HepG2 (cell line): Measurements from ENCODE around the gene TMEM62. TPM values are rescaled to one million over a fixed set of nuclear protein-coding genes. Genes with fewer than 3 reads are reported as not detected.

Experiments used
- ATAC-seq: fragments of 200-7000 bp; cut with Tn5 transposase; 3 replicates; pipeline ENCODE4 v1.9.1; 2020; ENCODE audit warnings: mild to moderate bottlenecking, moderate library complexity
- BruUV-seq: library from RNA; stranded (reverse); fragments of 400-500 nt; replicated peaks from 2 replicates; lab custom pipeline; 2021; lab: Mats Ljungman, UMichigan
- CTCF ChIA-PET: fragments of 300-600 bp; formaldehyde crosslinking; extraction: SDS; loops from one replicate; lab custom pipeline; 2021; ENCODE audit warnings: low total read pairs, inconsistent platforms, low intra/inter-chr PET ratio; lab: Yijun Ruan, JAX
- POLR2A ChIA-PET: fragments of 350-600 bp; sonication (Branson Sonifier 250); formaldehyde crosslinking; loops from one replicate; lab custom pipeline; 2020; ENCODE audit warnings: antibody characterized with exemption, inconsistent platforms; lab: Yijun Ruan, JAX
- DNase-seq: peaks from one replicate; pipeline ENCODE4 v3.0.0-alpha.2; 2015; ENCODE audit warnings: low spot score
- FAIRE-seq: peaks from 3 replicates; lab custom pipeline; 2011; peaks lifted over from hg19 to GRCh38; lab: Jason Lieb, UNC
- H2AFZ ChIP-seq: one replicate; pipeline ENCODE4 v1.6.1; 2011; ENCODE audit warnings: low read length, inconsistent platforms
- H3K27ac ChIP-seq: fragments of 300-600 bp; 3 replicates; pipeline ENCODE4 v1.8.0; 2011; ENCODE audit warnings: mixed run types, mild to moderate bottlenecking, mixed read lengths, low read length, inconsistent platforms; ENCODE audit not compliant: insufficient read depth; ENCODE audit errors: extremely low read length
- H3K27me3 ChIP-seq, 2 experiments: fragments of 200-600 bp in 1 of 2; 2 replicates in 1 of 2; 3 replicates in 1 of 2; pipeline versions ENCODE4 v1.6.0 to v1.8.0; 2011; ENCODE audit warnings: low read length in 2 of 2, mild to moderate bottlenecking in 2 of 2, moderate library complexity in 2 of 2, inconsistent platforms in 1 of 2; ENCODE audit not compliant: insufficient read depth in 2 of 2, control insufficient read depth in 1 of 2
- H3K36me3 ChIP-seq, 2 experiments: fragments of 200-600 bp in 1 of 2; replicated peaks in 1 of 2; 2 replicates in 1 of 2; 3 replicates in 1 of 2; pipeline versions ENCODE4 v1.5.1 to v1.8.0; 2011; ENCODE audit warnings: low read length in 2 of 2, inconsistent platforms in 1 of 2; ENCODE audit not compliant: insufficient read depth in 2 of 2, control insufficient read depth in 1 of 2
- H3K4me1 ChIP-seq: 2 replicates; pipeline ENCODE4 v1.5.1; 2012; ENCODE audit warnings: low read length, inconsistent platforms; ENCODE audit not compliant: insufficient read depth
- H3K4me2 ChIP-seq: 2 replicates; pipeline ENCODE4 v1.6.0; 2011; ENCODE audit warnings: low read depth, low read length, inconsistent platforms
- H3K4me3 ChIP-seq, 3 experiments: fragments of 200-600 bp in 1 of 3; sonication (generic), shearing (Covaris generic) in 1 of 3; replicated peaks in 1 of 3; 2 replicates each; pipeline ENCODE4 v1.5.1; 2011 to 2016; ENCODE audit warnings: low read length in 3 of 3, inconsistent platforms in 2 of 3, low read depth in 2 of 3, mild to moderate bottlenecking in 2 of 3, control low read depth in 1 of 3, mixed read lengths in 1 of 3; ENCODE audit not compliant: insufficient read depth in 1 of 3
- H3K79me2 ChIP-seq: one replicate; pipeline ENCODE4 v1.6.1; 2011; ENCODE audit warnings: low read length, inconsistent platforms; ENCODE audit not compliant: insufficient read depth
- H3K9ac ChIP-seq: 2 replicates; pipeline ENCODE4 v1.6.0; 2011; ENCODE audit warnings: mild to moderate bottlenecking, low read depth, low read length, inconsistent platforms; ENCODE audit not compliant: insufficient read depth
- H3K9me3 ChIP-seq: 2 replicates; pipeline ENCODE4 v1.5.1; 2012; ENCODE audit warnings: mild to moderate bottlenecking, low read length
- H4K20me1 ChIP-seq: 2 replicates; pipeline ENCODE4 v1.6.0; 2011; ENCODE audit warnings: inconsistent platforms, mild to moderate bottlenecking, low read length, moderate library complexity; ENCODE audit not compliant: insufficient read depth
- ELF4 ChIP-seq: sonication (generic); formaldehyde crosslinking; IDR thresholded peaks from 2 replicates; pipeline ENCODE4 v1.5.0; 2020; ENCODE audit warnings: missing genetic modification reagents, mild to moderate bottlenecking, moderate library complexity, borderline replicate concordance
- HMGXB3 ChIP-seq: sonication (generic); formaldehyde crosslinking; IDR thresholded peaks from 2 replicates; pipeline ENCODE4 v1.4.0; 2020; ENCODE audit warnings: missing genetic modification reagents, borderline replicate concordance
- HNF1B ChIP-seq: sonication (generic); formaldehyde crosslinking; IDR thresholded peaks from 2 replicates; pipeline ENCODE4 v1.5.1; 2020; ENCODE audit warnings: mild to moderate bottlenecking, moderate library complexity, missing genetic modification reagents
- MEIS1 ChIP-seq: sonication (generic); formaldehyde crosslinking; IDR thresholded peaks from 2 replicates; pipeline ENCODE4 v1.9.0; 2021; ENCODE audit warnings: mild to moderate bottlenecking, missing genetic modification reagents, moderate library complexity, borderline replicate concordance
- MZF1 ChIP-seq: sonication (generic); formaldehyde crosslinking; IDR thresholded peaks from 2 replicates; pipeline ENCODE4 v1.8.1; 2023; ENCODE audit warnings: mild to moderate bottlenecking, missing genetic modification reagents, borderline replicate concordance
- TCF12 ChIP-seq, 2 experiments: fragments of 450-650 bp in 1 of 2; sonication (generic) in 1 of 2; formaldehyde crosslinking in 1 of 2; IDR thresholded peaks; 2 replicates each; pipeline versions ENCODE4 v1.6.1 to v1.8.0; 2017 to 2022; ENCODE audit warnings: antibody characterized with exemption in 1 of 2, mild to moderate bottlenecking in 1 of 2, missing genetic modification reagents in 1 of 2, moderate library complexity in 1 of 2
- TFDP2 ChIP-seq: sonication (generic); formaldehyde crosslinking; IDR thresholded peaks from 2 replicates; pipeline ENCODE4 v1.4.0; 2020; ENCODE audit warnings: missing genetic modification reagents
- ZFAT ChIP-seq: sonication (generic); formaldehyde crosslinking; conservative IDR thresholded peaks from 2 replicates; pipeline ENCODE4 v1.8.1; 2023; ENCODE audit warnings: missing genetic modification reagents, inconsistent platforms
- ZFX ChIP-seq: sonication (generic); formaldehyde crosslinking; IDR thresholded peaks from 2 replicates; pipeline ENCODE4 v1.4.0; 2020; ENCODE audit warnings: mild to moderate bottlenecking, low read depth, missing genetic modification reagents, moderate library complexity
- ZNF574 ChIP-seq: sonication (generic); formaldehyde crosslinking; IDR thresholded peaks from 2 replicates; pipeline ENCODE4 v1.4.0; 2020; ENCODE audit warnings: missing genetic modification reagents
- WGBS: methylation state at CpG from one replicate; pipeline ENCODE4 v1.1.6; 2017; ENCODE audit warnings: low lambda C conversion rate; 5-methylcytosine and 5-hydroxymethylcytosine counted together
- in situ Hi-C: cut with HindIII; loops from 2 replicates; pipeline ENCODE4 v1.10.0; 2017; ENCODE audit warnings: low pct_unique_long_range_greater_than_20kb; ENCODE audit not compliant: extremely low pct_ligation_motif_present
- intact Hi-C: fragments of 100-400 bp; cut with micrococcal nuclease; formaldehyde crosslinking; loops from one replicate; pipeline ENCODE4 v1.10.0; 2022; ENCODE audit not compliant: unreplicated experiment
- polyA plus RNA-seq, 8 experiments: library from polyadenylated mRNA; depleted of rRNA in 3 of 8; stranded (reverse) in 7 of 8; unstranded in 1 of 8; fragments of >200 nt; fragmentation: Illumina TruSeq in 4 of 8; extraction: Trizol in 4 of 8; gene quantifications; 2 replicates each; pipeline versions ENCODE4 v1.2.1 to v1.2.3, GENCODE V29; 2011 to 2016; ENCODE audit warnings: low read depth in 4 of 8, missing spikeins in 1 of 8, mixed read lengths in 1 of 8; ENCODE audit not compliant: insufficient read depth in 1 of 8
- total RNA-seq, 5 experiments: library from RNA; depleted of rRNA; stranded (reverse); fragments of >200 nt; fragmentation: Illumina TruSeq; extraction: Trizol; gene quantifications; 2 replicates each; pipeline ENCODE4 v1.2.3, GENCODE V29; 2016; ENCODE audit warnings: low read depth in 1 of 5

Gene TMEM62
- total and polyA plus RNA-seq, 2 of the 13 experiments (the other 11 are each of a cell fraction or from before 2014, with no cell fraction given) = 14.2 to 20.9 TPM

GRCh38 chr15:43132830-43133429, 456 bp upstream of the TMEM62 start (continued):
- TF ChIP-seq HMGXB3 (CRISPR knock-in tag) (no peak), ZFAT (CRISPR knock-in tag) (no peak)
- TF ChIP-seq, all 625 proteins: peak for 33

DNA sequence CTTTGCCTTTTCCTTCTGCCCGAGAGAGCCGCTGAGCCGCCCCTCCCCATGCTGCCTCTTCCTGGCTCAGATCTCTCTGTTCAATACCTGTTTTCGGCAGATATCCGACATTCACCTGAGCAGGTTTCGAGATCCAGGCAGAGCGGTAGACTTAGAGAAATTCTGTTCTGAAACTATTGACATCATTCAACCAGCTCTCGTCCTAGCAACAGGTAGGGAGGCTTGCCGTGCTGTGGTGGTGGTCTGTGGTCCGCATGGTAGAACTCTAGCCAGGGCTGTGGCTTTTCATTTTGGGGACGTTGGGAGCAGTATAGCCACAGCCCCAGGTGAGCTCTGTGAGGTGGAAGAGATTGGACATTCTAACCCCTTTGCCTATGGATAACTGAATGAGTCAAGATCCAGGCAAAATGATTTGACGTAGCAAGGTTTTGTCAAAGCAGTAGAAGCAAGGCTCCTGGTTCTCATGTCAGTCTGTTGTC, 810 bp downstream of the TMEM62 start:
- Histone ChIP-seq H3K4me1 (peaks cover 30% of the 10 kb centered on the region), H3K4me2 (peak overlapping the region; percentile 89), H3K79me2 (peaks cover 16% of the 10 kb centered on the region), H3K4me3 (peak overlapping the region; percentile 66 to 92 (median 84)), H3K27ac (peak overlapping the region; percentile 72), H4K20me1 (no peaks in the 10 kb centered on the region), H3K9me3 (no peaks in the 10 kb centered on the region), H3K9ac (peak overlapping the region; percentile 80), H3K36me3 (peaks cover 2 to 22% of the 10 kb centered on the region in 2 experiments; a peak in 3 of 5 replicates), H2AFZ (no peak overlapping the region), H3K27me3 (no peaks in the 10 kb centered on the region; a peak in 1 of 5 replicates)
- CTCF ChIA-PET = no interaction called here
- BruUV-seq = no TSS peak
- intact Hi-C loops = no loop called here
- WGBS = 9% methylated on average over 8 of the region's 12 CpGs
- in situ Hi-C loops = no loop called here
- FAIRE-seq = no peak
- no peak for DNase-seq
- POLR2A ChIA-PET = interaction anchor here (1.0 to 1.9 kb wide), 2 partner anchors 12 to 28 kb away, joined by 6 read pairs; partner anchors contain the start of gene UBR1
- peak; percentile 28 for ATAC-seq
- peak; percentile 11; the same call in 1 of the 2 replicates for TF ChIP-seq HNF1B (CRISPR knock-in tag)
- no peak for TF ChIP-seq ZFX (CRISPR knock-in tag)
- TF ChIP-seq ELF4 = 0 out of 2 replicates have a peak, but pooled peaks have one; percentile 37
- no peak for TF ChIP-seq MEIS1 (CRISPR knock-in tag)
- no peak for TF ChIP-seq MZF1 (CRISPR knock-in tag)
- TF ChIP-seq TCF12 (IDR thresholded peaks at IDR 0.05) = no peak
- TF ChIP-seq TCF12 (CRISPR knock-in tag; IDR thresholded peaks at IDR 0.05) = no peak
- TF ChIP-seq ZNF574 (CRISPR knock-in tag) = no peak
- TF ChIP-seq TFDP2 (CRISPR knock-in tag) = 0 out of 2 replicates have a peak, but pooled peaks have one; percentile 6
